ENCODE measurements around the gene FBN3.

- TF ChIP-seq CTCF (IDR thresholded peaks at IDR 0.05) (no peak), POLR2A (IDR thresholded peaks at IDR 0.05) (no peak)
Measured at GRCh38 chr19:8132858-8133458, 16.4 kb downstream of the FBN3 start.
